Amygdala (tissue), 56 donors: ENCODE measurements around the gene ZNF174.
A peak's percentile ranks its signal among the peaks of the same experiment; 100 is the strongest.

Source experiments
- DNase-seq, 56 donors: peaks; one replicate each; lab custom pipeline; 2025; lab: John Stamatoyannopoulos, UW

ZNF174 gene

GRCh38 chr16:3439637-3440036, 38.6 kb downstream of the ZNF174 start:
- DNase-seq: no peak

- peak in 53 of 56 donors; percentile 14 to 89 (median 73) for DNase-seq
Observed at GRCh38 chr16:3443108-3444031, 42.4 kb downstream of the ZNF174 start, which contains the start of the genes NAA60 and ZNF597. Gene NAA60, plus strand, starts transcription at chr16:3443680. Its CDS starts 32,548 bp downstream, at chr16:3476228. Gene ZNF597, minus strand, starts transcription at chr16:3443504. Its CDS starts 351 bp downstream, at chr16:3443153.

GRCh38 chr16:3444032-3444388, 43.0 kb downstream of the ZNF174 start:
- DNase-seq: peak in 9 of 56 donors; percentile 14 to 34 (median 26)

- DNase-seq: no peak
Observed at GRCh38 chr16:3454093-3454492, 53.1 kb downstream of the ZNF174 start.

- DNase-seq: no peak
Observed at GRCh38 chr16:3454631-3455147, 53.7 kb downstream of the ZNF174 start.

GRCh38 chr16:3457434-3458252, 56.6 kb downstream of the ZNF174 start:
- peak; percentile 61 to 98 (median 87) for DNase-seq

GRCh38 chr16:3458278-3458851, 57.4 kb downstream of the ZNF174 start:
- peak in 5 of 56 donors; percentile 13 to 51 (median 34) for DNase-seq

GRCh38 chr16:3458852-3459361, 57.9 kb downstream of the ZNF174 start:
- DNase-seq: peak in 1 of 56 donors; percentile 51
